Sigmoid colon (tissue), 4 donors: ENCODE results near the gene FAM53A.

Source experiments
- POLR2AphosphoS5 ChIP-seq, 4 donors: sonication (generic); formaldehyde crosslinking; IDR thresholded peaks; one replicate each; pipeline ENCODE4 v1.6.1; 2017; ENCODE audit warnings: antibody characterized with exemption in 4 of 4
- TF ChIP-seq, protein P1 (sequence below), 4 experiments: fragments of 450-650 bp in 3 of 4; fragments of 200-600 bp in 1 of 4; IDR thresholded peaks; one replicate each; pipeline ENCODE4 v1.5.1; 2016 to 2019; ENCODE audit warnings: antibody characterized with exemption in 4 of 4, mild to moderate bottlenecking in 3 of 4, moderate library complexity in 2 of 4

DNA sequence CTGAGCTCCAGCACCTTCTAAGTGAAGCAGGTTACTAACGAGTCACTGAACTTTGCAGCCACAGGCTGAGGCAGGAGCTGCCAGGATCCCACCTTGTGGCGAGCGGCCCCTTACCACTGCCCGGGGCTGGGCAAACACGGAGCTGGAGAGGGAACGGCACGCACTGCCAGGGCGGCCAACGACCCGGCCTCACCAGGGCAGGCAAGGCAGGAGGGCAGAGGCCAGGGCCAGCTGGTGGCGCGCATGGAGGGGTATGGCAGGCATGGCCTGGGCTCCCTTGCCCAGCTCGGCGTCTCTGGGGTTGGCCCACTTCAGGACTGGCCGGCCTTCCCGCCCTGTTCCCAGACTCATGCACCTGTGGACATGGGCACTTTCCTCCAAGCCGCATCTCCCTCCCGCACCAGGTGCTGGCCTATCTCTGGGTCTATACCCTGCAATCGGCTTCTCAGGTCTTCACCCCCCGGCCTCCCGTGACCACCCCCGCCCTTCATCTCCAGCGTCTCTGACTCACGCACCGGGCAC, 64.9 kb downstream of the FAM53A start:
- TF ChIP-seq, protein P1, sequence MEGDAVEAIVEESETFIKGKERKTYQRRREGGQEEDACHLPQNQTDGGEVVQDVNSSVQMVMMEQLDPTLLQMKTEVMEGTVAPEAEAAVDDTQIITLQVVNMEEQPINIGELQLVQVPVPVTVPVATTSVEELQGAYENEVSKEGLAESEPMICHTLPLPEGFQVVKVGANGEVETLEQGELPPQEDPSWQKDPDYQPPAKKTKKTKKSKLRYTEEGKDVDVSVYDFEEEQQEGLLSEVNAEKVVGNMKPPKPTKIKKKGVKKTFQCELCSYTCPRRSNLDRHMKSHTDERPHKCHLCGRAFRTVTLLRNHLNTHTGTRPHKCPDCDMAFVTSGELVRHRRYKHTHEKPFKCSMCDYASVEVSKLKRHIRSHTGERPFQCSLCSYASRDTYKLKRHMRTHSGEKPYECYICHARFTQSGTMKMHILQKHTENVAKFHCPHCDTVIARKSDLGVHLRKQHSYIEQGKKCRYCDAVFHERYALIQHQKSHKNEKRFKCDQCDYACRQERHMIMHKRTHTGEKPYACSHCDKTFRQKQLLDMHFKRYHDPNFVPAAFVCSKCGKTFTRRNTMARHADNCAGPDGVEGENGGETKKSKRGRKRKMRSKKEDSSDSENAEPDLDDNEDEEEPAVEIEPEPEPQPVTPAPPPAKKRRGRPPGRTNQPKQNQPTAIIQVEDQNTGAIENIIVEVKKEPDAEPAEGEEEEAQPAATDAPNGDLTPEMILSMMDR (IDR thresholded peaks at IDR 0.05) = no peak
- TF ChIP-seq POLR2AphosphoS5 (IDR thresholded peaks at IDR 0.05) = no peak
